GM23248 (cell line): ENCODE results near the gene PFKP.

Experiments
- EZH2 ChIP-seq: fragments of 200-600 bp; sonication (generic); IDR thresholded peaks from 2 replicates; pipeline ENCODE4 v1.6.1; 2018; ENCODE audit warnings: antibody characterized with exemption, mild to moderate bottlenecking; ENCODE audit not compliant: insufficient read depth, poor library complexity, severe bottlenecking
- EZH2phosphoT487 ChIP-seq: fragments of 200-600 bp; sonication (generic); IDR thresholded peaks from 2 replicates; pipeline ENCODE4 v1.6.1; 2018; ENCODE audit warnings: antibody characterized with exemption, moderate library complexity, mild to moderate bottlenecking, low read depth; ENCODE audit not compliant: insufficient read depth

- TF ChIP-seq EZH2, result no peak
- no peak for TF ChIP-seq EZH2phosphoT487
Measured at GRCh38 chr10:3115685-3116084, 48.3 kb downstream of the PFKP start.
